HepG2 (cell line): ENCODE results near the gene ASTN2. TPM values are rescaled to one million over a fixed set of nuclear protein-coding genes. Genes with fewer than 3 reads are reported as not detected.

Source experiments
- ATAC-seq: fragments of 200-7000 bp; cut with Tn5 transposase; 3 replicates; pipeline ENCODE4 v1.9.1; 2020; ENCODE audit warnings: mild to moderate bottlenecking, moderate library complexity
- BruUV-seq: library from RNA; stranded (reverse); fragments of 400-500 nt; replicated peaks from 2 replicates; lab custom pipeline; 2021; lab: Mats Ljungman, UMichigan
- CTCF ChIA-PET: fragments of 300-600 bp; formaldehyde crosslinking; extraction: SDS; loops from one replicate; lab custom pipeline; 2021; ENCODE audit warnings: low total read pairs, inconsistent platforms, low intra/inter-chr PET ratio; lab: Yijun Ruan, JAX
- POLR2A ChIA-PET: fragments of 350-600 bp; sonication (Branson Sonifier 250); formaldehyde crosslinking; loops from one replicate; lab custom pipeline; 2020; ENCODE audit warnings: antibody characterized with exemption, inconsistent platforms; lab: Yijun Ruan, JAX
- DNase-seq: peaks from one replicate; pipeline ENCODE4 v3.0.0-alpha.2; 2015; ENCODE audit warnings: low spot score
- FAIRE-seq: peaks from 3 replicates; lab custom pipeline; 2011; peaks lifted over from hg19 to GRCh38; lab: Jason Lieb, UNC
- H2AFZ ChIP-seq: one replicate; pipeline ENCODE4 v1.6.1; 2011; ENCODE audit warnings: low read length, inconsistent platforms
- H3K27ac ChIP-seq: fragments of 300-600 bp; 3 replicates; pipeline ENCODE4 v1.8.0; 2011; ENCODE audit warnings: mixed run types, mild to moderate bottlenecking, mixed read lengths, low read length, inconsistent platforms; ENCODE audit not compliant: insufficient read depth; ENCODE audit errors: extremely low read length
- H3K27me3 ChIP-seq, 2 experiments: fragments of 200-600 bp in 1 of 2; 2 replicates in 1 of 2; 3 replicates in 1 of 2; pipeline versions ENCODE4 v1.6.0 to v1.8.0; 2011; ENCODE audit warnings: low read length in 2 of 2, mild to moderate bottlenecking in 2 of 2, moderate library complexity in 2 of 2, inconsistent platforms in 1 of 2; ENCODE audit not compliant: insufficient read depth in 2 of 2, control insufficient read depth in 1 of 2
- H3K36me3 ChIP-seq, 2 experiments: fragments of 200-600 bp in 1 of 2; replicated peaks in 1 of 2; 2 replicates in 1 of 2; 3 replicates in 1 of 2; pipeline versions ENCODE4 v1.5.1 to v1.8.0; 2011; ENCODE audit warnings: low read length in 2 of 2, inconsistent platforms in 1 of 2; ENCODE audit not compliant: insufficient read depth in 2 of 2, control insufficient read depth in 1 of 2
- H3K4me1 ChIP-seq: 2 replicates; pipeline ENCODE4 v1.5.1; 2012; ENCODE audit warnings: low read length, inconsistent platforms; ENCODE audit not compliant: insufficient read depth
- H3K4me2 ChIP-seq: 2 replicates; pipeline ENCODE4 v1.6.0; 2011; ENCODE audit warnings: low read depth, low read length, inconsistent platforms
- H3K4me3 ChIP-seq, 3 experiments: fragments of 200-600 bp in 1 of 3; sonication (generic), shearing (Covaris generic) in 1 of 3; replicated peaks in 1 of 3; 2 replicates each; pipeline ENCODE4 v1.5.1; 2011 to 2016; ENCODE audit warnings: low read length in 3 of 3, inconsistent platforms in 2 of 3, low read depth in 2 of 3, mild to moderate bottlenecking in 2 of 3, control low read depth in 1 of 3, mixed read lengths in 1 of 3; ENCODE audit not compliant: insufficient read depth in 1 of 3
- H3K79me2 ChIP-seq: one replicate; pipeline ENCODE4 v1.6.1; 2011; ENCODE audit warnings: low read length, inconsistent platforms; ENCODE audit not compliant: insufficient read depth
- H3K9ac ChIP-seq: 2 replicates; pipeline ENCODE4 v1.6.0; 2011; ENCODE audit warnings: mild to moderate bottlenecking, low read depth, low read length, inconsistent platforms; ENCODE audit not compliant: insufficient read depth
- H3K9me3 ChIP-seq: 2 replicates; pipeline ENCODE4 v1.5.1; 2012; ENCODE audit warnings: mild to moderate bottlenecking, low read length
- H4K20me1 ChIP-seq: 2 replicates; pipeline ENCODE4 v1.6.0; 2011; ENCODE audit warnings: inconsistent platforms, mild to moderate bottlenecking, low read length, moderate library complexity; ENCODE audit not compliant: insufficient read depth
- AGO1 ChIP-seq: fragments of 200-400 bp; formaldehyde crosslinking; IDR thresholded peaks from 2 replicates; pipeline ENCODE4 v1.6.1; 2017; ENCODE audit warnings: mild to moderate bottlenecking, low read depth, low read length, moderate library complexity; ENCODE audit not compliant: poor library complexity, severe bottlenecking
- ETV6 ChIP-seq: sonication (generic); formaldehyde crosslinking; conservative IDR thresholded peaks from 2 replicates; pipeline ENCODE4 v1.4.0; 2020; ENCODE audit warnings: missing genetic modification reagents
- GATAD2A ChIP-seq: IDR thresholded peaks from 2 replicates; pipeline ENCODE4 v1.6.1; 2016
- HDAC6 ChIP-seq: fragments of 200-600 bp; sonication (generic); IDR thresholded peaks from 2 replicates; pipeline ENCODE4 v1.7.0; 2017; ENCODE audit warnings: mild to moderate bottlenecking, antibody characterized with exemption, low read length, low read depth
- KIAA2018 ChIP-seq: sonication (generic); formaldehyde crosslinking; IDR thresholded peaks from 2 replicates; pipeline ENCODE4 v1.5.0; 2020; ENCODE audit warnings: mild to moderate bottlenecking, missing genetic modification reagents, borderline replicate concordance
- MBD4 ChIP-seq: IDR thresholded peaks from 2 replicates; pipeline ENCODE4 v1.6.1; 2012; ENCODE audit warnings: low read length, inconsistent platforms, borderline replicate concordance
- POLR2AphosphoS2 ChIP-seq: IDR thresholded peaks from 2 replicates; pipeline ENCODE4 v1.6.1; 2011; ENCODE audit warnings: low read depth, low read length, improper control_type of control experiment
- RAD21 ChIP-seq: fragments of 450-650 bp; formaldehyde crosslinking; IDR thresholded peaks from 2 replicates; pipeline ENCODE4 v1.5.0; 2020; ENCODE audit warnings: mild to moderate bottlenecking
- RFX5 ChIP-seq: IDR thresholded peaks from 2 replicates; pipeline ENCODE4 v1.6.1; 2011; ENCODE audit warnings: low read depth, low read length, improper control_type of control experiment
- YEATS4 ChIP-seq: sonication (generic); formaldehyde crosslinking; IDR thresholded peaks from 2 replicates; pipeline ENCODE4 v1.4.0; 2020; ENCODE audit warnings: missing genetic modification reagents, borderline replicate concordance
- ZFP36L2 ChIP-seq: sonication (generic); formaldehyde crosslinking; IDR thresholded peaks from 2 replicates; pipeline ENCODE4 v1.4.0; 2020; ENCODE audit warnings: missing genetic modification reagents
- ZNF235 ChIP-seq: sonication (generic); formaldehyde crosslinking; IDR thresholded peaks from 2 replicates; pipeline ENCODE4 v1.8.1; 2023; ENCODE audit warnings: mild to moderate bottlenecking, missing genetic modification reagents, borderline replicate concordance
- ZNF607 ChIP-seq: sonication (generic); formaldehyde crosslinking; IDR thresholded peaks from 2 replicates; pipeline ENCODE4 v1.5.1; 2020; ENCODE audit warnings: missing genetic modification reagents, mild to moderate bottlenecking, borderline replicate concordance
- ZNF672 ChIP-seq: sonication (generic); formaldehyde crosslinking; IDR thresholded peaks from 2 replicates; pipeline ENCODE4 v1.8.1; 2022; ENCODE audit warnings: missing genetic modification reagents
- ZNF709 ChIP-seq: sonication (generic); formaldehyde crosslinking; IDR thresholded peaks from 2 replicates; pipeline ENCODE4 v1.5.0; 2020; ENCODE audit warnings: mild to moderate bottlenecking, missing genetic modification reagents
- ZNF770 ChIP-seq: sonication (generic); formaldehyde crosslinking; IDR thresholded peaks from 2 replicates; pipeline ENCODE4 v1.5.0; 2020; ENCODE audit warnings: mild to moderate bottlenecking, missing genetic modification reagents
- ZNF782 ChIP-seq: sonication (generic); formaldehyde crosslinking; IDR thresholded peaks from 2 replicates; pipeline ENCODE4 v1.4.0; 2020; ENCODE audit warnings: missing genetic modification reagents, mild to moderate bottlenecking, borderline replicate concordance
- WGBS: methylation state at CpG from one replicate; pipeline ENCODE4 v1.1.6; 2017; ENCODE audit warnings: low lambda C conversion rate; 5-methylcytosine and 5-hydroxymethylcytosine counted together
- in situ Hi-C: cut with HindIII; loops from 2 replicates; pipeline ENCODE4 v1.10.0; 2017; ENCODE audit warnings: low pct_unique_long_range_greater_than_20kb; ENCODE audit not compliant: extremely low pct_ligation_motif_present
- intact Hi-C: fragments of 100-400 bp; cut with micrococcal nuclease; formaldehyde crosslinking; loops from one replicate; pipeline ENCODE4 v1.10.0; 2022; ENCODE audit not compliant: unreplicated experiment
- polyA plus RNA-seq, 8 experiments: library from polyadenylated mRNA; depleted of rRNA in 3 of 8; stranded (reverse) in 7 of 8; unstranded in 1 of 8; fragments of >200 nt; fragmentation: Illumina TruSeq in 4 of 8; extraction: Trizol in 4 of 8; gene quantifications; 2 replicates each; pipeline versions ENCODE4 v1.2.1 to v1.2.3, GENCODE V29; 2011 to 2016; ENCODE audit warnings: low read depth in 4 of 8, missing spikeins in 1 of 8, mixed read lengths in 1 of 8; ENCODE audit not compliant: insufficient read depth in 1 of 8
- total RNA-seq, 5 experiments: library from RNA; depleted of rRNA; stranded (reverse); fragments of >200 nt; fragmentation: Illumina TruSeq; extraction: Trizol; gene quantifications; 2 replicates each; pipeline ENCODE4 v1.2.3, GENCODE V29; 2016; ENCODE audit warnings: low read depth in 1 of 5

Gene ASTN2
- total and polyA plus RNA-seq, 2 of the 13 experiments (the other 11 are each of a cell fraction or from before 2014, with no cell fraction given): 5.2 to 13.5 TPM

- H3K36me3 ChIP-seq: no peaks in the 10 kb centered on the region
- in situ Hi-C loops: no loop called here
- TF ChIP-seq ZFP36L2 (CRISPR knock-in tag) (no peak), YEATS4 (CRISPR knock-in tag) (no peak), ZNF709 (CRISPR knock-in tag) (no peak), ETV6 (CRISPR knock-in tag) (no peak), ZNF770 (CRISPR knock-in tag) (no peak), GATAD2A (no peak), HDAC6 (no peak), AGO1 (no peak), ZNF235 (CRISPR knock-in tag) (no peak), KIAA2018 (no peak), ZNF672 (no peak), ZNF607 (CRISPR knock-in tag) (no peak), RAD21 (CRISPR knock-in tag) (no peak), RFX5 (no peak), MBD4 (no peak), POLR2AphosphoS2 (no peak), ZNF782 (CRISPR knock-in tag) (no peak)
Observed at GRCh38 chr9:116587919-116588318, 826.9 kb downstream of the ASTN2 start.

More at GRCh38 chr9:116587919-116588318, 826.9 kb downstream of the ASTN2 start:
- no peaks in the 10 kb centered on the region for H3K4me1 ChIP-seq
- H3K27me3 ChIP-seq: no peaks in the 10 kb centered on the region
- H3K4me2 ChIP-seq: no peak overlapping the region
- no TSS peak for BruUV-seq
- H3K9ac ChIP-seq: no peak overlapping the region
- FAIRE-seq (no peak), ATAC-seq (no peak), DNase-seq (no peak)
- 95% methylated on average over 1 of the region's 1 CpG for WGBS
- no peaks in the 10 kb centered on the region for H3K79me2 ChIP-seq
- ChIA-PET POLR2A (no interaction called here), CTCF (interaction anchor here (1.9 kb wide), 1 partner anchor 59 kb away, joined by 14 read pairs; no protein-coding TSS in a partner anchor)
- H3K9me3 ChIP-seq: peaks cover 7% of the 10 kb centered on the region
- intact Hi-C loops: no loop called here
- H2AFZ ChIP-seq: no peak overlapping the region
- no peak overlapping the region for H3K4me3 ChIP-seq
- no peaks in the 10 kb centered on the region for H4K20me1 ChIP-seq
- no peak overlapping the region for H3K27ac ChIP-seq
